ENCODE data around the gene UBC.
"Not testable (repeated sequence)": the region's sequence is repeated elsewhere in the genome, so short reads cannot be mapped to it uniquely, and the experiment has no call there.

The UBC gene

DNA sequence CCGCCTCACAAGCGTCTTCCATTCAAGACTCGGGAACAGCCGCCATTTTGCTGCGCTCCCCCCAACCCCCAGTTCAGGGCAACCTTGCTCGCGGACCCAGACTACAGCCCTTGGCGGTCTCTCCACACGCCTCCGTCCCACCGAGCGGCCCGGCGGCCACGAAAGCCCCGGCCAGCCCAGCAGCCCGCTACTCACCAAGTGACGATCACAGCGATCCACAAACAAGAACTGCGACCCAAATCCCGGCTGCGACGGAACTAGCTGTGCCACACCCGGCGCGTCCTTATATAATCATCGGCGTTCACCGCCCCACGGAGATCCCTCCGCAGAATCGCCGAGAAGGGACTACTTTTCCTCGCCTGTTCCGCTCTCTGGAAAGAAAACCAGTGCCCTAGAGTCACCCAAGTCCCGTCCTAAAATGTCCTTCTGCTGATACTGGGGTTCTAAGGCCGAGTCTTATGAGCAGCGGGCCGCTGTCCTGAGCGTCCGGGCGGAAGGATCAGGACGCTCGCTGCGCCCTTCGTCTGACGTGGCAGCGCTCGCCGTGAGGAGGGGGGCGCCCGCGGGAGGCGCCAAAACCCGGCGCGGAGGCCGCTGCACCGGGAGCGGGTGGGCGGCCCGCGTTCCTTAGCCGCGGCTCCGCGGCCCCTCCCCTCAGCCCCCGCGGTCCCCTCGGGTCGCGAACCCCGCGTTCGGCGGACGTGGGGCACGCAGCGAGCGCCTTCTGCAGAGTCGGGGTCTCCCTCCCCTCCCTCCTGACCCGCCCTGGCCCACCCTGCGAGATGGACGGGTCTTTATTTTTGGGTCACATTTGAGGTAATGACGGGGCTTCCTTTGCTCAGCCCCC is at the start of gene UBC:
Gene UBC, minus strand, starts transcription at position 259 of the 847 bp plus-strand sequence. CDS start 879 bp downstream, outside the sequence.
- peak; percentile 97 for DNase-seq

DNA sequence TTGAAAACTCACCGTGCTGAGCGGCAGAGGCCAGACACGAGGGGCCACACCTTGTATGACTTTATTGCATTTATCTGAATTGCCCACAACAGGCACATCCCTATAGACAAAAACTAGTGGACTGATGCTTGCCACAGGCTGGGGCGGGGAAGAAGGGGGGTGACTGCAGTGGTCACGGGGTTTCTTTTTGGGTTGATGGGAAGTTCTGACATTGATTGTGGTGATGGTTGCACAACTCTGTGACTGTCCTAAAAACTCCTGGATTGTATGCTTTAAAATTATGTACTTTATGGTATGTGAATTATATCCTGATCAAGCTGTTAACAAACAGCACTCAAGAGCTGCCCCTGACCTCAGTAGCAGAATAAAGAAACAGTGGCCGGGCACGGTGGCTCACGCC is 48.8 kb upstream of the UBC start:
- no peak for DNase-seq

DNA sequence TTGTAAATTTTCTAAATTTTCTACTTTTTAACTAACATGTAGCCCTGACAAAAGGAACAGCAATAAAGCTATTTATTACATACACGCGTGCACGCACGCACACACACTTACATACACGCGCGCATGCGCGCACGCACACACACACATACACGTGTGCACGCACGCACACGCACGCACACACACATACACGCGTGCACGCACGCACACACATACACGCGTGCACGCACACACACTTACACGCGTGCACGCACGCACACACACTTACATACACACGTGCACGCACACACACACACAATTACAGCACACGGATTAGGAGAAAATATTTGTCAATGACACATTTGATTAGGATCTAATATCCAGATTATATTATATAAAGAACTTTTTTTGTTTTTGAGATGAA is 46.6 kb upstream of the UBC start:
- no peak for DNase-seq

DNA sequence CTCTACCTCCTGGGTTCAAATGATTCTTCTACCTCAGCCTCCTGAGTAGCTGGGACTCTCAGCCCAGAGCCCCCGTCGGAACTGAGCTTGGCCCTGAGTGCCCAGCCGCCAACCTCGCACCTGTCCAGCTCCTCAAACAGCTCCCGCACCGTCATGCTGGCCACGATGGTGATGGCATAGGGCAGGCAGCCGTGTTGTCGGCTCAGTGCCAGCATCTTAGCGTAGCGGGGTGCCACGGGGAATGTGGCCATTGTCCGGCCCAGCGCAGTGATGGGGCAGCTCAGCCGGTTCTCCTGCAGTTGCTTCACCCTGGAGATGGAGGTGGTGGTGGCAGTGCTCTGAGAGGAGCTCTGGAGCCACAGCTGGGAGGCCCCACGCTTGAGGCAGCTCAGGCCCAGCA is 42.1 kb upstream of the UBC start:
- no peak for DNase-seq

DNA sequence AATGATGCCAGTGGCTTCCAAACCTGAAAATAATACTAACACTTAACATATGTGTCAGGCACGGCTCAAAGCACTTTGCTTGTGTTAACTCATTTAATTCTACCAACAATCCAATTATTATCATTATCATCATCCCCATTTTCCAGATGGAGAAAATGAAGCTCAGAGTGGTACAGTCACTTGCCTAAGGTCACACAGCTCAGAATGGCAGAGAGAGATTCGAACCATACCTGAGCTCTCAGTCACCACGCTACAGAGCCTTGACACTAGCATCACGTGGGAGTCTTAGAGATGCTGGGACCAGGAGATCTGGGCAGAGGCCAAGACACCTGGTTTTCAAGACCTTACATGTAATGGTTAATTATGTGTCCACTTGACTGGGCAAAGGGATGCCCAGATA is 40.3 kb upstream of the UBC start:
- DNase-seq: no peak

DNA sequence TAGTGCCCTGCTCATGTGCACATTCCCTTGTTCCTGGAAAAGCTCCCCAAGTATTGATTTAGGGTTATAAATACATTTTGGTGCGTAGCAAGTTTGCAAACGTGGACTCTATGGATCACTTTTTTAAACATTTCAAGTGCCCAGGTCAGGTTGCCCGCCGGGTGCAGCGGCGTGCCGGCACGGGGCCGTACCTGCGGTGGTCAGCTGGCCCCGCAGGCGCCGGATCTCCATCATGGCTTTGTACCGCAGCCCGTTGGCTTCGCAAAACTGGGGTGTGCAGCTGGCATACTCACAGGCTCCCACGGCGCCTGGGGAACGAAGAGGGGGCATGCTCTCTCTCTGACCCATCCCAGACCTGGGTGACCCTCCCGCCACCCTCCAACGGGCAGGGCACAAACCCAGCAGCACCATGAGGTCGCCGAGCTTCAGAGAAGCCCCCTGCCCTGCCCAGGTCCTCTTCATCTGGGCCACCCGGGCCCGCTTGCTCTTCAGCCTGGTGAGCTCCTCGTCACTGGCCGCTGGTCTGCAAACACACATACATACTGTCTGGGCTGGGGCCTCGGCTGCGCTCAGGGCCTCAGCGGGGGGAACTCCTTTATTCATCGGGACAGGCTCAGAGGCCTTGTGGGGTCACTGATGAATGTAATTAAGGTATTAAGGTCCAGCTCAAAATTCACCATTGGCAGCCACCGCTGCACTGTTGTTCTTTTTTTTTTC is 39.4 kb upstream of the UBC start:
- DNase-seq: no peak

DNA sequence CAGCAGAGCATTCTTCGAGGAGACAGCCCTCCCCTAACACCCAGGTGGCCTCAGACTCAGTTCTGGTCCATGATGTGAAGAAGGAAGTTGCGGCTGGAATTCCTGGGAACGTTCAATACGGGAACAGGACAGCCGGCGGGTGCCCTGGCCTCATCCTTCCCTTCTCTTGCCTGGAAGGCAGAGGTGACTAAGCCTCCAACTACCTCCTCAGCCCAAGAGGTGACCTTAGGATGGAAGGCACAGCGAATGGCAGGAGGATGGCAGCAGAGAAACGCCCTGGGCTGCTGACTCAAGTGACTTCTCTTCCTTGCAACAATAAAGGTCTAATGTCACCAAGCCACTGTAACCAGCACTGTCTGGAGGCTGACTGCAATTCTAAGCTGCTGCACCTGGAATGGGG is 38.4 kb upstream of the UBC start:
- no peak for DNase-seq

DNA sequence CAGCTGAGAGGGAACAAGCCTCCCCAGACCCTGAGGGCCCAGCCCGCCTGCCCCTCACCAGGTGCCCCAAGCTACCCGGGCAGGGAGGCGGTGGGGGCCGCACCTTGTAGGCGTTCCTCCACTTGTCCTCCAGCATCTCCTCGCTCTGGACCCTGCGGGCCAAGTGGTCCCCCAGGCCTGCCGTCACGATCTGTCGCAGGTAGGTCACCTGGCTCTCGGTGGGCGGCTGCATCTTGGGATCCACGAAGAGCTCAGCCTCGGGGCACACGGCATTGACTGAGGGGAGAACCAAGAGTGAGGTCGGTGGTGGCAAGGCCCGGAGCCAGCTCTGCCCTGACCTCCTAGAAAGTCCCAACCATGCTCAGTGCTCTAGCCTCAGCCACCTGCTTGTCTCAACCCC is 37.8 kb upstream of the UBC start:
- no peak for DNase-seq

DNA sequence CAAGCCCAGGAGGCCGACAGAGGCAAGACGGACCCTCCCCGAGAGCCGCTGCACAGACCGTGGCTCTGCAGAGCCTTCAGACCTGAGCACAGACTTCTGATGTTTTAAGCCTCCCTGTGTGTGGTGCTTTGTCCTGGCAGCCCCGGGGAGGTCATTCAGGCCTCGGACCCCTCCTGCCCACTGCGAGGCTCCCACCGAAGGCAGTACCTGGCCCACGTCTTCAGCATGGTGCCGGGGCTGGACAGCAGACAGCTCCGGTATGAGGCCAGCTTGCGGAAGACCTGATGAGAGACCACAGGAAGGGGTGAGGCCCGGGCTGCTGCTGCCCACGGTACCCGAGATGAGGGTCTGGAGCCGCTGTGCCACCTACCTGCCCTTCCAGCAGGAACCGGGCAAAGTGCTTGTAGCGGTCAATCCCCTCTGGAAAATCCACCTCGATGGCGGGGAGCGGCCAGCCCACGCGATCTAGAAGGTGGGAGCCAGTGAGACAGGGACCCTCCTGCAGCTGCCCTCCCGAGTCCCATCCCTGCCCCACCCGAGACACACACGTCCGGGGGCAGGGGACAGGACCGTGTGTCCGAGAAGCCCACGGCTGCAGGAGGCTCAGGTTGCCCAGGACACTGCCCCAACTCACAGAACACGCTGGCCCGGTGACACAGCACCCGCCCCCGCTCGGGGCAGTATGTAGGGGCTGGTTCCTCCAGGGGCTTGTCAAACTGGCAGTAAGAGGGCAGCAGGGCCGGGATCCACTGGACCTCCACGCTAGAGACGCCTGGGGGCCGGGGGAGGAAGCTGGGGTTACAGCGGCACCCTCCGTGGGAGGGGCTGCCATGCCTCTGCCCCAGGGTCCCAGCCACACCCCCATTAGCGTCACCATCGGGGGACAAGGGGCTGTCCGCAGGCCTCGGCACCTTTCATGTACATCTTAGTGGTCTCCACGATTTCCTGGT is 35.6 kb upstream of the UBC start:
- DNase-seq: no peak

DNA sequence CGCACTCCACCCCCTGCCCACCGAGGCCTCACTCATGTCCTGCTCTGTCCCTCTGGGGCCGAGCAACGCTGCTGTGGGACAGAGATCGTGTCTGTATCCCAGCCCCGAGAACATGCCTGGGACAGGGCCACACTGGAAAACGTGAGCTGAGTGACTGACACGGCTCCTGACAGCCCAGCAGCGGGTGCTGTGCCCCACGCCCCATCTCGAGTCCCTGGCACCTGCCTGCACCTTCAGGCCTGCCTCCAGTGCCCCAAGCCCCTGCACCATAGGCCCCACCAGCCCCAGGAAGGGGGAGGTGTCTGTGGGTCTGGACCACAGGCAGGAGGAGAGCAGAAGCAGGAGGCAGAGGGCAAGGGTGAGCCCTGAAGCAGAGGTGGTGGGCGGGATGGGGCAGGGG is 34.6 kb upstream of the UBC start:
- no peak for DNase-seq

DNA sequence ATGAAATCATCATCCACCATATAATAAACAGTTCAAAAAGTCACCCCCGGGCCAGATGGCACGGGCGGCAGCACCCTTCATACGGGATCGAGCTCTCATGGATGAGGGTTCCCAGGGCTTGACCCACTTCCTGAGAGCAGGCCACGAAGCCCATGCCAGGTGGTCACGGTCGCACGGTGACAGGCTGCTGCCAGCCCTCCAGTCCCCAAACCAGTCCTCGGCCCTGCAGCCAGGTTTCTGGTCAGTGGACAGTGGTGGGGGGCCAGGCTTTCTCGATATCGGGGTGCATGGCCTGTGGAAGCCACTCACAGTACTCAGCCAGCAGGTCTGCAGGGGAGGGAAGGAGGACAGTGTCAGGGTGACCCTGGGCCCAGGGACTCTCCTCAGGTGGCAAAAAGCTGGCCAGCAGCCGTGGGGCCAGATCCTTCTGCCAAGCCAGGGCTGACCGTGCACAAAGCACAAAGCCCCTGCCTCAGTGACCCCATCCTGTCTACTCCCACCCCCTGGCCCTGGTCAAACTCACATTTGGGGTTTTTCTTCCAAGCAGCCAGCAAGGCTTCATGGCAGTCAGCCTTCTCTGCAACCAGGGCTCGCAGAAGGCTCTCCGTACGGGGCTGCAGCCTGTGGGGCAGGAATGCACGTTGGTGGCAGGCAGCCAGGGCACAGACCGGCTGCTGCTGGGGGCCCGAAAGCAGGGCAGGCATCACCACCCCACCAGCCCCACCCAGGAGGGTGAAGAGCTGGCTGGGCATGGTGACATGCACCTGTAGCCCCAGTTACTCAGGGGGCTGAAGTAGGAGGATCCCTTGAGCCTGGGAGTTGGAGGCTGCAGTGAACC is 33.3 kb upstream of the UBC start:
- no peak for DNase-seq

DNA sequence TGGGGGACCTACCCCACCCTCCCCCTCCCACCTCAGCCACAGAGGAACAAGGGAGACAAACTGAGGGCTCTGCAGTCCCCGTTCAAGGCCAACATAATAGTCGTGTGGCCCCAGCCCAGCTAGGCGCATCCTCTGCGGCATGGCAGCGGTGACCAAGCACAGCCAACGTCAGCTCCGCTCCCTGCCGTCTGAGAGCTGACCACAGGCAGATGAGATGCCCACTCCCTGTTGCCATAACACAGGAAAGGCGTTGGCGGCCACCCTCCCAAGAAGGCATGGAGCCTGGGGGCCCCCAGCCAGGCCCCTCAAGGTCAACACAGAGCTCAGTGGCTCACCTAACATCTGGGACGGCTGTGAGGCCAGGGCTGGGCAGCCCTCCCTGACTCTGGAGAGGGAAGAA is 32.6 kb upstream of the UBC start:
- DNase-seq: no peak

DNA sequence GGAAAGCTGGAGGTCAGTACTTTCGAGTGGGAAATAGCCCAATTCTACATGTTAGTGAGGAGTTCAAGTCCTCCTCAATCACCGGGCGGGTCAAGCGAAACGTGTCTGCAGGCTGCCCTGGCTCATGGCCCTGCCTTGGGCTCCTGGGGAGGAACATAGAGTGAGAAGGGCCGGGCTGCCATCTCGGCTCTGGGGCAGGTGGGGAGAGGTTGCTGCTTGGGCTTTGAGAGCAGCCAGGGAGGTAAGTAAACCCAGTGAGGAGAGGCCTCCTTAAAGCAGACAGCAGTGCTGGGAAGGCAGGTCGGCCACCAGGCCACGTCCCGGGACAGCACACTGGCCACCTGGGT is 32.0 kb upstream of the UBC start:
- DNase-seq: no peak

DNA sequence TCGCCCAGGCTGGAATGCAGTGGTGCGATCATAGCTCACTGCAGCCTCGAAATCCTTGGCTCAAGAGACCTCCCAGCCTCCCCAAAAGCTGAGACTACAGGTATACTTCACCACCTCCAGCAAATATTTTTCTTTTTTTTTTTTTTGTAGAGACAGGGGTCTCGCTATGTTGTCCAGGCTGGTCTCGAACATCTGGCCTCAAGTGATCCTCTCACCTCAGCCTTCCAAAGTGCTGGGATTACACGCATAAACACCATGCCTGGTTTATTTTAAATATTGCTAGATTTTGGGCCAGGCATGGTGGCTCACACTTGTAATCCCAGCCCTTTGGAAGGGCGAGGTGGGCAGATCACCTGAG is 26.7 kb upstream of the UBC start:
- no peak for DNase-seq

DNA sequence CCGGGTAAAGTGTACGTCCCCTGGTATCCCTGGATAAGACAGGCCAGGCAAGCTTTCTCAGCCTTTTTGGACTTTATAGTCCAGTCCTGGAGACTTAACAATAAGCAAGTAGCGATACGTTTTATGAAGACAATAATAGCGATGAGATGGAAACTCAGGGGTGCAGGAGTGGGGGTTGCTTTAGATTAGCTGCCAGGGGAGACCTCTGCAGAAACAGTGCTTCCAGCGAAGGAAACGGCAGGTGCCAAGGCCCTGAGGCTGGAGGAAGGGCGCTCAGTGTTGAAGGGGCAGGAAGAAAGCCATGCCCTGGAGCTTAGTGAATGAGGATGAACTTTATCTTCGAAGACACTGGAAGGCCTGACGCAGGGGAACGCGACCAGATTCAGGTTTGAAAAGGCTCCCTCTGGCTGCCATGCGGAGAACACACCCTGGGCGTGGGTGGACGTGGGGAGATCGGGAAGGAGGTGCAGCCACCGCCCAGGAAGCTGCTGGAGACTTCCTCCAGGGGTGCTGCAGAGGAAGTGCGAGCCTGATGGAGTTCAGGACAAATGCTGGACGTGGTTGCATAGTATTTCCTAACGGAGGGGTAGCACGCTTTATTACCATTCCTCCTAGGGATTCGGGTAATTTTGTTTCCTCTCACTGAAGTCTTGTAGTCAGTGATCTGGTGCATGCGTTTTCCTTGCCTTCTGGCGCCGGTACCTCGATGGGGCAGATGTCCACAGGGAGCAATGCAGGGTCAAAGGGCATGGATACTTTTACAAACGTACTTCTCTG is 26.1 kb upstream of the UBC start:
- DNase-seq: peak; percentile 91

DNA sequence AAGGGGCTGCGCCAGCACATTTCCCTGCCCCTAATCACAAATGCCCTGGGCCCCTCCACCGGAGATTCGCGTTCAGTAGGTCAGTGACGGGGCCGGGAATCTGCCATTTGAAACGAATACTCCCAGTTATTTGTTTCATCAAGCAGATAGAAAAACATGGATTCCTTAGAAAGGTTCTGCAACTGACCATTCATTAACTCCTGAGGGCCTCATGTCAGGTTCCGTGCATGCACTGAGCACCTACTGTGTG is 25.6 kb upstream of the UBC start:
- no peak for DNase-seq

DNA sequence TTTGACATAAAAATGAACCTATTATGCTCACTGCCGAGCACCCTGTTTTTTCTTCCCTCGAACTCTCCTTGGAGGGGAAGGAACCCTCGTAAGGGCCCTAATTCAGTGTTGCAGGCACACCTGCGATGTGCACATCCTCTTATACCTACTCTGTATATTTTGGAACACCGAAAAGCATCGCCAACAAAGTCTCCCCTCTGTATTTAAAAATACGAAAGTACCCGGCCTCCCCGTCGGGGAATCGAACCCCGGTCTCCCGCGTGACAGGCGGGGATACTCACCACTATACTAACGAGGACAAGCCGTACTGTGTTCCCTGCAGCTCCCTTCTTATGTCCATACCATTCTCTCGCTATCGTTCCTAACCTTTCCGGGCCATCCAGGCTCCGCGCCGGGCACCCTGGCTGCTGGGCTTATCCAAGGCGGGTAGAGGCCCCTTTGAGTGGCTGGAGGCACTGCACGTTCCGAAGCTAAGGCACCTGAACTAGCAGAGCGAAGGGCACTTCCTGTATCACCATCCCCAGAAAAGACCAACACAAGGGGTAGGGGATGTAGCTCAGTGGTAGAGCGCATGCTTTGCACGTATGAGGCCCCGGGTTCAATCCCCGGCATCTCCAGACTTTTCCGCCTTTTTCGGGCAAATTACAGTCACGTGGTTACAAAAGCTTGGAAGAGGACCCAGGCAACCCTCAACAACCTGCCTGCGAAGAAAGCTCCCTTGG is 25.1 kb upstream of the UBC start:
- peak; percentile 98 for DNase-seq

DNA sequence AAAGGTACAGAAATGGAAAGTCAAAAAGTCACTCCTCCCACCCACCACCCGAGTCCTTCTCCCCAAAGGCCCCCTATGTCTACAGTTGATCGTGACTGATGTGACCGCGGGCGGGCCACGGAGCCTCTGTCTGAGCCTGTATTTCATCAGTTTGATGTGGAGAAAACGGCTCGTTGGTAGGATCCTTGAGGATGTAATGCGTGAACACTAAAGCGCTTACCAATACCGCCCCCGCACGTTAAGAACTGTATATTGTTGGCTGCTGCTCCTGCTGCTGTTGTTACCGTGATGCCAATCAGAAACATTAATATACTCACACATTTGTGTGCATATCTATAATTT is 24.6 kb upstream of the UBC start:
- peak; percentile 72 for DNase-seq

DNA sequence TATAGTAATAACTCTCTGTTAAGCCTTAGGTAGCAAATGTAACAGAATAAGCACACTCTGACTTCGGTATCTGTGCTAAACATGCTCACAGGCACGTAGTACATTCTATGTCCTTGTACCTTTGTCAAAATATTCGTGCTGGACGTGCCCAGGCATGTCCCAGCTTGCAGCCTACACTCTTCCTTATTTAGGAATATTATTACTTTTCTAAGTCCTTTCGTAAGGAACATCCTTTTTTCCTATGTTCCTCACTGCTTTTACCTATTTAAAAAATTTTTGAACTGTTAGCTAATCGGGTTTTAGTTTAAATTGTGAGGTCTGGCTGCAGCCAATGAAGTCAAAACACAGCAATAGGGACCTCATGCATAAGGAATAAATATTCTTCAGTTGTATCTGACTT is 24.1 kb upstream of the UBC start:
- DNase-seq: no peak

DNA sequence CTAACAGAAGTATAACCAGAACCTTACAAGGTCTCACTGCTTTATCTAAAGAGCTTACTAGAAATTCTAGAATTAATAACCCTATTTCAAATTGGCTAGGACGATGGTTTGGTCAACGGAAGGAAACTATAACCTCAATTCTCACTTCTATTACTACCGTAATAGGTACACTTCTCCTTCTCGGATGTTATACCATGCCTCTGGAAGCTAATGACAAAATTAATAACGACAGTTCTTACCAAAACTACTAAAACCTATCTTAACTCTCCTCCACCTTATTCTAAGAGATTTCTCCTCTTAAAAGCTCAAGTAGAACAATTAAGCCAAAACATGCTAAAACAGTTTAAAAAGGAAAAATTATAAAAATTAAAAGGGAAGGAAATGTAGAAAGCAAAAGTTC is 23.7 kb upstream of the UBC start:
- no peak for DNase-seq

DNA sequence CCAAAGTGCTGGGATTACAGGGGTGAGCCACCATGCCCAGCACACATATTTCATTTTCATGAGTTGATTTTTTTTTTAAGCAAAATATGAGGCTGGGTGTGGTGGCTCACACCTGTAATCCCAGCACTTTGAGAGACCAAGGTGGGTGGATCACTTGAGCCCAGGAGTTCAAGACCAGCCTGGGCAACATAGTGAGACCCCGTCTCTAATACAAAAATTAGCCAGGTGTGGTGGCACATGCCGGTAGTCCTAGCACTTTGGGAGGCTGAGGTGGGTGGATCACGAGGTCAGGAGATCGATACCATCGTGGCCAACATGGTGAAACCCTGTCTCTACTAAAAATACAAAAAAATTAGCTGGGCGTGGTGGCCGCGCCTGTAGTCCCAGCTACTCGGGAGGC is 17.1 kb upstream of the UBC start:
- not testable (repeated sequence) for DNase-seq

DNA sequence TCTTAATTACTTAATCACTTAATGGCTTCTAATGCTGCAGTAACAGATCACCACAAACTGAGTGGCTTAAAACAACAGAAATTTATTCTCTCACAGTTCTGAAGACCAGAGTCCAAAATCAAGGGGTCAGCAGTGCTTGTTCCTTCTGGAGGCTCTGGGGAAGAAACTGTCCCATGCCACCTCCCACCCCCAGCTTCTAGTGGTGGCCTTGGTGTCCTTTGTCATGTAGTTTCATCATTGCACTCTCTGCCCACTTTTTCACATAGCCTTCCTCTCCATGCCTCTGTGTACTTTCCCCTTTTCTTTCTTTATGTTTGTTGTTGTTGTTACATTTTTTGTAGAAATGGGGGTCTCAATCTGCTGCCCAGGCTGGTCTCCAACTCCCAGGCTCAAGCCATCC is 16.1 kb upstream of the UBC start:
- no peak for DNase-seq
